HG03139 (cell line): Measurements from ENCODE around the gene DOCK3.
"Not testable (repeated sequence)": the region's sequence is repeated elsewhere in the genome, so short reads cannot be mapped to it uniquely, and the experiment has no call there.

ENCODE experiments used
- ATAC-seq: cut with Tn5 transposase; IDR thresholded peaks from one replicate; pipeline ENCODE4 v1.9.1; 2021; ENCODE audit not compliant: unreplicated experiment

The DOCK3 gene

GRCh38 chr3:50673931-50674330 lies 796 bp upstream of the DOCK3 start:
- ATAC-seq = no peak

GRCh38 chr3:50675179-50676030 lies 678 bp downstream of the DOCK3 start:
- no peak for ATAC-seq

GRCh38 chr3:50676031-50676705 lies 1.4 kb downstream of the DOCK3 start:
- ATAC-seq = no peak

- no peak for ATAC-seq
These were observed 12.5 kb downstream of the DOCK3 start for GRCh38 chr3:50687127-50687751.

- ATAC-seq = no peak
These were observed 13.2 kb downstream of the DOCK3 start for GRCh38 chr3:50687916-50688315.

GRCh38 chr3:50688602-50689001 lies 13.9 kb downstream of the DOCK3 start:
- not testable (repeated sequence) for ATAC-seq

GRCh38 chr3:50689558-50689957 lies 14.8 kb downstream of the DOCK3 start:
- no peak for ATAC-seq

- no peak for ATAC-seq
These were observed 20.3 kb downstream of the DOCK3 start for GRCh38 chr3:50695031-50695430.

GRCh38 chr3:50696276-50696675 lies 21.5 kb downstream of the DOCK3 start:
- no peak for ATAC-seq

GRCh38 chr3:50698269-50698668 lies 23.5 kb downstream of the DOCK3 start:
- ATAC-seq = no peak

GRCh38 chr3:50708620-50709019 lies 33.9 kb downstream of the DOCK3 start:
- no peak for ATAC-seq

GRCh38 chr3:50714946-50715345 lies 40.2 kb downstream of the DOCK3 start:
- ATAC-seq = no peak

- ATAC-seq = no peak
These were observed 50.1 kb downstream of the DOCK3 start for GRCh38 chr3:50724831-50725230.

- no peak for ATAC-seq
These were observed 60.3 kb downstream of the DOCK3 start for GRCh38 chr3:50734985-50735384.

- no peak for ATAC-seq
These were observed 62.6 kb downstream of the DOCK3 start for GRCh38 chr3:50737193-50737905.

- ATAC-seq = no peak
These were observed 63.3 kb downstream of the DOCK3 start for GRCh38 chr3:50737906-50738598.

- no peak for ATAC-seq
These were observed 68.9 kb downstream of the DOCK3 start for GRCh38 chr3:50743643-50744042.

GRCh38 chr3:50749822-50750221 lies 75.1 kb downstream of the DOCK3 start:
- ATAC-seq = no peak

GRCh38 chr3:50759015-50759414 lies 84.3 kb downstream of the DOCK3 start:
- ATAC-seq = no peak

GRCh38 chr3:50777680-50778079 lies 103.0 kb downstream of the DOCK3 start:
- no peak for ATAC-seq

- not testable (repeated sequence) for ATAC-seq
These were observed 107.0 kb downstream of the DOCK3 start for GRCh38 chr3:50781766-50782165.
